ENCODE results near the gene SIDT2. TPM values are rescaled to one million over a fixed set of nuclear protein-coding genes. Genes with fewer than 3 reads are reported as not detected.

The SIDT2 gene
- total RNA-seq, 2 experiments from 2014 or later, result 21.5 to 26.0 TPM

DNA sequence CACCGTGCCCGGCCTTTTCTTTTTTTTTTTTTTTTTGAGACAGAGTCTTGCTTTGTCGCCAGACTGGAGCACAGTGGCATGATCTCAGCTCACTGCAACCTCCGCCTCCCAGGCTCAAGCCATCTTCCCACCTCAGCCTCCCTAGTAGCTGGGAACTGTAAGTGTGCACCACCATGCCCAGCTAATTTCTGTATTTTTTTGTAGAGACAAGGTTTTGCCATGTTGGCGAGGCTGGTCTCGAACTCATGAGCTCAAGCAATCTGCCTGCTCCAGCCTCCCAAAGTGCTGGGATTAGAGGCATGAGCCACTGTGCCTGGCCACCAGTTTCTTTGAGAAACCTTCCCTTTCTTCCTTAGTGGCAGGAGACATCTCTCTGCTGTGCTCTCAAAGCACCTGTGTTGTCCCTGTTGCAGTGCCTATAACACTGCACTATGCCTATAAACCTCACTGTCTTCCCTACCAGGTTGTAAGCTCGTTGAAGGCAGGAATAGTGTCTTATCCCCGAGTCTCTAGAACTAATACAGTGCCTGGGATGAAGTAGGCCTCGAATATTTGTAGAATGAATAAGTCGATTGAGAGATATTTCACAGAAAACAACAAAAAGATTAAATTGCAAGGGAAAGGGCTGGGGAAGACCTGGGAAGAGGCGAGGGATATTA lies 34.3 kb downstream of the SIDT2 start:
- CTCF ChIA-PET, result interaction anchor here (1.0 to 1.2 kb wide), 3 partner anchors 9 to 16 kb away, joined by 3 read pairs; no protein-coding TSS in a partner anchor
- no peak for DNase-seq
- no peaks in the 10 kb centered on the region for H3K9me3 Mint-ChIP-seq
- POLR2A ChIA-PET, result no interaction called here
- H3K27ac Mint-ChIP-seq, result no peak overlapping the region
- H3K27me3 Mint-ChIP-seq, result no peaks in the 10 kb centered on the region
- intact Hi-C loops (cut with micrococcal nuclease), result no loop called here
- peaks cover 7% of the 10 kb centered on the region for H3K4me1 Mint-ChIP-seq (ENCODE audit: low read depth)
- H3K36me3 Mint-ChIP-seq, result peaks cover 45% of the 10 kb centered on the region
- H3K4me3 Mint-ChIP-seq, result no peak overlapping the region

DNA sequence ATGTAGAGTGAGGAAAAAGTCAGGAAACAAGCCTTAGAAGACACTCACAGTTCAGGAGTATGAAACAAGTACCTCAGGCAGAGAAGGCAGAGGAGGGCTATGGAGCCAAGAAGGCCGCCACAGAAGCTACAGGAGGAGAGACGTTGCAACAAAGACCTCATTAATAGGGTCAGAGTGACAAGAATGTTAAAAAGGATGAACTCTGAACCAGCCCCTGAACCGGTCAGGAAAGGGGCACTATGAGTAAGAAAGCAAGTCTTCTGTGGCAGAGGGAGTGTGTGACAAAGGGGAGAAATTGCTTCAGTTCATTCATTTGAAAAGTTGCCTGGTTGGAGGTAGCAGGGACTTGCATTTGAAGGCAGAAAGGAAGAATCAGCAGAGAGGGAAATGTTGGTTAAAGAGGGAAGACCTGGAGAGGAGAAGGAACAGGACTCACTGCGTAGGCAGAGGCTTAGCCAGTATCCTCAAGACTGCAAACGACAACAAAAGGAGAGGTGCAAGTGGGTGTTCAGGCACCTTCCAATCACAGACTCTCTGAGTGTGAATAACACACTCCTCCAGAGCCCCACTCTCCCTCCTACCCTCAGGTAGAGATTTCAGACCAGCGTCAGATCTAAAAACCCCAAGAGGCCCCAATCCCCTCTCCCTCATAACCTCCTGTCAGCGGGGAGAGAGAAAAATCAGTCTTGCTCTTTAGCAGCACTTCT lies 36.0 kb downstream of the SIDT2 start:
- H3K27me3 Mint-ChIP-seq, result no peaks in the 10 kb centered on the region
- peak overlapping the region; percentile 36 for H3K27ac Mint-ChIP-seq
- H3K9me3 Mint-ChIP-seq, result no peaks in the 10 kb centered on the region
- ChIA-PET POLR2A (no interaction called here), CTCF (no interaction called here)
- H3K4me3 Mint-ChIP-seq, result no peak overlapping the region
- intact Hi-C loops (cut with micrococcal nuclease), result no loop called here
- no peak for DNase-seq
- peaks cover 61% of the 10 kb centered on the region for H3K36me3 Mint-ChIP-seq
- peaks cover 7% of the 10 kb centered on the region for H3K4me1 Mint-ChIP-seq (ENCODE audit: low read depth)

DNA sequence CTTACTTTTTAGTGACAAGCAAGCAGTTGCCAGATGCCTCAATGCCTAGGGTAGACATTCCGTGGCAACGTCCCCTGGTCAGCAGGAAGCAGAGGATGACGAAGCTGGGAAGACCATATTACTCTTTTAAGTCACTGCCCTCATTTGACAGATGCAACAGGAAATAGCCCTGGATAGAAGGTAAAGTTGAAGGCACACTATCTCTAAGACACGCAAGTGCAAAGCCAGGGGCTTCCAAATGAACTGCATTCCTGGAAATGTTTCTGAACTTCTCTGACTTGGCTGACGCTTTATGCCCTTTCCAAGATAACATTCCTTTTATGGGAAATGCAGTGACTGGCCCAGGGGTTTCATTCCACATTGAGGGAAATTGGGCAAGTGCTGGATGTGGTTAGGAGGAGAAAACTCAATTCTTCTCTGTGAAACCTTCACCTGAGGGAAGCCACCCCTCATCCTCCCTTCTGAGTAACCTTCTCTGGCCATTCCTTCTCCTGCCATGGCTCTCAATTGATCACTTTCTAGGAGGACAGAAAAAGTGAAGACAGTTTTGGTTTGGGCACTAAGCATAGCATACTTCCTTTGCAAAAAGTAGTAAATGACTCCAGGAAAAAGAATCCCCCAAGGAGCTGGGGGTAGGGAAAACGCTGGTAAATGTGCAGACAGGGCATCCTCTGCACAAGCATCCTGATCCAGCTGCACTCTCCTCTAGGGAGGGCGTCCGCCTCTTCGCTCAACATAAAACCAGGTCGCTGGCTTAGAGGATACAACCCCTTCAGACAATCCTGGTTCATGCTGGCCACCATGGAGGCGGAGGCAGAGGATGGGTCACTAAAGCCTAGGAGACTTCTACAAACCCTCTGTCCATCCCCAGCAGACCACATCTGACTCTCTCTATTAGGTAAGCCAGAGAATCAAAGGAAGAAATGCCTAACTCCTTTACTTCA lies 38.9 kb downstream of the SIDT2 start:
- Mint-ChIP-seq H3K4me3 (no peak overlapping the region), H3K9me3 (no peaks in the 10 kb centered on the region), H3K27me3 (no peaks in the 10 kb centered on the region), H3K27ac (peak overlapping the region; percentile 72), H3K4me1 (ENCODE audit: low read depth) (peaks cover 7% of the 10 kb centered on the region), H3K36me3 (peaks cover 61% of the 10 kb centered on the region)
- ChIA-PET POLR2A (no interaction called here), CTCF (interaction anchor here (0.8 to 2.1 kb wide), 2 partner anchors 9 kb away, joined by 3 to 13 read pairs; no protein-coding TSS in a partner anchor)
- intact Hi-C loops (cut with micrococcal nuclease), result no loop called here
- DNase-seq, result no peak

DNA sequence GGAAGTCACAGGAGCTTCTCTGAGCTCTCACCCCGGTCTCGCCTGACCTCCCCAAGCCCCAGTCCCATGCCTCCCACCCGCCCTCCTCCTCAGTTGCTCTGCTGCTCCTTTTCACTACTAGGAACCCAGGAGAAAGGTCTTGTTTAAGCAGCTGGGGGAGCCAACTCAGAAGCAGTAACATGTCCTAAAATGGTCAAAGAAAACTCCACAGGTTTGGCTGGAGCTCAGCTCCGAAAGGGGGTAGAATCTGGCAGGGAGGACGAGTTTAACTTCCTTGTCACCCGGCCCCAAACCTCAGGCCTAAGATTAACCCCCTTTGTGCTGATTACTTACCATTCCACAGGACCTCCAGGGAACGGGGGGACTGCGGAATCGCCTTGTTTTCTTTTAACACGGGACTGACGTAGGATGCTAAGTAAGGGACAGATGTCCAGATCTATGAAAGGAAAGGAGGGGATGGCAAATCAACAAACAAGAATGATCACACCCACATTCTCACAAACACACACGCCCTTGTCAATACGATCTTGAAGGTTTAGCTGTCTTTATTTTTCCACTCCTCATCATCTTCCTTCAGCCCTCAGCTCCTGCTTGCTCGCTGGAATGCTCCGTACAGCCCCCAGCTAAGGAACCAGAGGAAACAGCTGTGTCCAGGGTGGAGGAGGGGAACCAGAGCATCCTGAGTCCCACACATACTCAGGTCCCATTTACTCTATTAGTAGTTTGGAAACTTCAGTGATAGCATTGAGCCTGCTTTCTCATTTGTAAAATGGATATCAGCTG lies 39.8 kb downstream of the SIDT2 start:
- POLR2A ChIA-PET, result interaction anchor here (0.6 kb wide), 1 partner anchor 8 kb away, joined by 3 read pairs; no protein-coding TSS in a partner anchor
- Mint-ChIP-seq H3K4me3 (no peak overlapping the region), H3K36me3 (peaks cover 58% of the 10 kb centered on the region), H3K4me1 (ENCODE audit: low read depth) (peaks cover 7% of the 10 kb centered on the region), H3K9me3 (no peaks in the 10 kb centered on the region), H3K27me3 (no peaks in the 10 kb centered on the region), H3K27ac (no peak overlapping the region)
- CTCF ChIA-PET, result interaction anchor here (0.8 to 0.9 kb wide), 2 partner anchors 8 to 21 kb away, joined by 3 read pairs; no protein-coding TSS in a partner anchor
- no peak for DNase-seq
- intact Hi-C loops (cut with micrococcal nuclease), result no loop called here

DNA sequence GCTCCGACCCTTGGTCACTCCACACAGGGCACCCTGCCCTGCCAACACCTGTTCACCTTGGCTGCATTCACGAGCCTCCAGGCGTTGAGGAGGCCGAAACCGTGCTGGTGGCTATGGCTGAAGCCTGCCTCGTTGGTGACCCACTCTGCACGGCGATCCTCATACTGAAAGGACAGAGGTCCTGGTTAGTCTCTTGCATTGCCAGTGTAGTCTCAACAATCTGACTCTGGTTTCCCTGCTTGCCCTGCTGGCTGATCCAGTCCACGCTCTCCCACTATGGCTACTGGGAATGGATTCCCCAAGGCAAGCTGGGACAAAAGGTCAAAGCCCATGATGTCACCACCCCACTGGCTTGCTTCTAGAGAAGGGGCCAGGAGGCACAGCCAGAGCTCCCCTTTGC lies 40.5 kb downstream of the SIDT2 start:
- no peak overlapping the region for H3K4me3 Mint-ChIP-seq
- ChIA-PET POLR2A (interaction anchor here (0.6 kb wide), 1 partner anchor 8 kb away, joined by 3 read pairs; no protein-coding TSS in a partner anchor), CTCF (interaction anchor here (0.9 kb wide), 1 partner anchor 22 kb away, joined by 3 read pairs; no protein-coding TSS in a partner anchor)
- H3K9me3 Mint-ChIP-seq, result no peaks in the 10 kb centered on the region
- H3K4me1 Mint-ChIP-seq (ENCODE audit: low read depth), result peaks cover 7% of the 10 kb centered on the region
- no peak for DNase-seq
- peaks cover 59% of the 10 kb centered on the region for H3K36me3 Mint-ChIP-seq
- no peaks in the 10 kb centered on the region for H3K27me3 Mint-ChIP-seq
- intact Hi-C loops (cut with micrococcal nuclease), result no loop called here
- H3K27ac Mint-ChIP-seq, result no peak overlapping the region

DNA sequence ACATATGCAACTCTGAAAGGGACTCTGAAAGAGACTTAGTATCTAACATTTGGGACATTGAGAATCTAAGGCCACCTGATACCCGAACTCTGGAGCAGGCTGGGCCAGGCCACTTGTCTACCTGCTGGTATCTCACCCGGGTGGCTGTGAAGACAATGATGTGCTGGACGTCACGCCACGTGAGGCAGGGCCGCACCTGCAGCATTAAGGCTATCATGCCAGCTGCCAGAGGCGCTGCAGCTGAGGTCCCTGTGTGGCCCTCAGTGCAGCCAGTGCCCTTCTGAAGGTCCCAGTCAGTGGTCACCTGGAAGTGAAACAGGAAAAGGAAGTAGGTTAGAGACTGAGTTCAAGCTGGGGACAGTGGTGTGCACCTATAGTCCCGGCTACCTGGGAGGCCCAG lies 40.9 kb downstream of the SIDT2 start:
- CTCF ChIA-PET, result no interaction called here
- Mint-ChIP-seq H3K27me3 (no peaks in the 10 kb centered on the region), H3K4me3 (no peak overlapping the region), H3K4me1 (ENCODE audit: low read depth) (peaks cover 6% of the 10 kb centered on the region), H3K36me3 (peaks cover 60% of the 10 kb centered on the region), H3K9me3 (no peaks in the 10 kb centered on the region), H3K27ac (no peak overlapping the region)
- intact Hi-C loops (cut with micrococcal nuclease), result no loop called here
- no peak for DNase-seq
- POLR2A ChIA-PET, result interaction anchor here (0.6 kb wide), 1 partner anchor 9 kb away, joined by 3 read pairs; no protein-coding TSS in a partner anchor

DNA sequence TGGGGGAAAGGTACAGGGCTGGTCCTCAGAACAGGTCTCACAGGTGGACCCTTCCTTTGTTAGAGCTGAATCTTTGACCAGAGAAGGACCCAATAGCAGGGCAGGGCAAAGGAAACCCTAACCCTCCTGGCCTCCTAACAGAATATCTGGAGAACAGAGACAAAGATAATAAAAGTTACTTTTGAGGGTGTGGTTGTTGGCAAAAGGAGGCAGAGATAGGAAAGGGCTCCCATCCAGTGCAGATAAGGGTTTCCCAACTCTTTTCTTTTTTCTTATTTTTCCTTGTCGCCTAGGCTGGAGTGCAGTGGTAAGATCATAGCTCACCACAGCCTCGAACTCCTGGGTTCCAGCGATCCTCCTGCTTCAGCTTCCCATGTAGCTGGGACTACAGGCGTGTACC lies 41.5 kb downstream of the SIDT2 start:
- H3K9me3 Mint-ChIP-seq, result no peaks in the 10 kb centered on the region
- no peak overlapping the region for H3K4me3 Mint-ChIP-seq
- H3K27ac Mint-ChIP-seq, result no peak overlapping the region
- H3K27me3 Mint-ChIP-seq, result no peaks in the 10 kb centered on the region
- CTCF ChIA-PET, result interaction anchor here (0.8 to 1.0 kb wide), 2 partner anchors 10 to 106 kb away, joined by 3 to 5 read pairs; no protein-coding TSS in a partner anchor
- H3K36me3 Mint-ChIP-seq, result peaks cover 60% of the 10 kb centered on the region
- DNase-seq, result no peak
- POLR2A ChIA-PET, result no interaction called here
- H3K4me1 Mint-ChIP-seq (ENCODE audit: low read depth), result peaks cover 5% of the 10 kb centered on the region
- intact Hi-C loops (cut with micrococcal nuclease), result no loop called here

DNA sequence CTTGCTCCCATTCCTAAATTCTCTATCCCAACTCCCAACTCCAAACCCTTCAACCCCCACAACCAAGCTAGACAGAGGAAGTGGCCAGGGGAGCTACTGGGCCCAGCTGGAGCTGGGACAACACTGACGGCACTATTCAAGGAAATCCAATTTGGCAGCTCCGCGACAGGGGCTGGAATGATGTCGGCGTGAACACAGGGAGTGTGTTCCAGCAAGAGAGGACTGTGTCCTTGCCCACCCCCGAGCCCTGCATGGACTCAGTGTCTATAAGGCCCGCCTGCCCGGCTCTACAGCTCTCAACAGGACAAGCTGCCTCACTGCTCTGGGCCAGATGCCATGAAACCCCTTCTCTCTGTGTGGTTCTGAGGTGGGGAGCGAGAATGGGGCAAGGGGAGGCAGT lies 42.0 kb downstream of the SIDT2 start:
- Mint-ChIP-seq H3K4me3 (no peak overlapping the region), H3K9me3 (no peaks in the 10 kb centered on the region), H3K4me1 (ENCODE audit: low read depth) (peaks cover 5% of the 10 kb centered on the region), H3K27ac (no peak overlapping the region), H3K36me3 (peaks cover 66% of the 10 kb centered on the region), H3K27me3 (no peaks in the 10 kb centered on the region)
- POLR2A ChIA-PET, result no interaction called here
- intact Hi-C loops (cut with micrococcal nuclease), result no loop called here
- CTCF ChIA-PET, result interaction anchor here (0.8 to 1.0 kb wide), 3 partner anchors 9 to 106 kb away, joined by 3 to 5 read pairs (median 4); no protein-coding TSS in a partner anchor
- no peak for DNase-seq

DNA sequence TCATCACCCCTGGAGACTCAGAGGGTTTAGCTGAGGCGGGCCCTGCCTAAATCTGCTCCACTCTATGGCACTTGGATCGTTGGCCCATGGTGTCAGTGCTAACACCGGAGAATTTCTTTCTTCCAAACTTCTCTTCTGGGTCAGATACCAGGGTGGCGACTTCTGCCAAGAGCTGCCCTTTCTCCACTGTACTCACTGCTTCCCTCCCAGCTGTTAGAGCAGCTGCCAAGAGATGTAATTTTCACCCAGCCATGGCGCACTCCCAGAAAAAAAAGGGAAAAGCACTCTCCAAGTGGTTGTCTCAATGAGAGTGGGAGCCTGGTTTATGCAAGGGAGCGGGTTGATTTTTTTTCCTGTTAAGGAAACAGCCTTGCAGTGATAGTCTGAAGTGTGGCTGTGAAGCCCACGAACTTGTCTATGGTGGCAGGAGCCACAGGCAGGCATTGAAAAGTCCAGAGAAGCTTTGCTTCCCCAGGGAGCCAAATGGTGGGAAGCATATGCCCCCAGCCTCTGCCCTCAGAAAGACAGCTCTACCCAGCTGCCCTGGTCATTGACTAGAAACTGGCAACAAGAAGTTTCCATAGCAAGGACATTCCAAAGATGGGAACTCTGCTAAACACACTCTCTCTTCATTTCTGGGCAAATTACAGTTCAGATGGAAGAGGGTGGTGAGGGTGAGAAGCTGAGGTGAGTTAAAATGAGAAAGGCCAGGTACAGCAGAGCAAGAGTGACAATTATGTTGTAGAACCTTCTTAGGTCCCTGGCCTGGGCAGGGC lies 42.6 kb downstream of the SIDT2 start:
- Mint-ChIP-seq H3K27me3 (no peaks in the 10 kb centered on the region), H3K4me3 (no peak overlapping the region), H3K4me1 (ENCODE audit: low read depth) (peaks cover 5% of the 10 kb centered on the region), H3K9me3 (no peaks in the 10 kb centered on the region), H3K27ac (no peak overlapping the region), H3K36me3 (peaks cover 65% of the 10 kb centered on the region)
- intact Hi-C loops (cut with micrococcal nuclease), result no loop called here
- ChIA-PET CTCF (interaction anchor here (0.5 to 1.7 kb wide), 6 partner anchors 9 to 431 kb away, joined by 3 to 6 read pairs (median 4); partner anchors contain the start of gene APOA5), POLR2A (no interaction called here)
- no peak for DNase-seq

DNA sequence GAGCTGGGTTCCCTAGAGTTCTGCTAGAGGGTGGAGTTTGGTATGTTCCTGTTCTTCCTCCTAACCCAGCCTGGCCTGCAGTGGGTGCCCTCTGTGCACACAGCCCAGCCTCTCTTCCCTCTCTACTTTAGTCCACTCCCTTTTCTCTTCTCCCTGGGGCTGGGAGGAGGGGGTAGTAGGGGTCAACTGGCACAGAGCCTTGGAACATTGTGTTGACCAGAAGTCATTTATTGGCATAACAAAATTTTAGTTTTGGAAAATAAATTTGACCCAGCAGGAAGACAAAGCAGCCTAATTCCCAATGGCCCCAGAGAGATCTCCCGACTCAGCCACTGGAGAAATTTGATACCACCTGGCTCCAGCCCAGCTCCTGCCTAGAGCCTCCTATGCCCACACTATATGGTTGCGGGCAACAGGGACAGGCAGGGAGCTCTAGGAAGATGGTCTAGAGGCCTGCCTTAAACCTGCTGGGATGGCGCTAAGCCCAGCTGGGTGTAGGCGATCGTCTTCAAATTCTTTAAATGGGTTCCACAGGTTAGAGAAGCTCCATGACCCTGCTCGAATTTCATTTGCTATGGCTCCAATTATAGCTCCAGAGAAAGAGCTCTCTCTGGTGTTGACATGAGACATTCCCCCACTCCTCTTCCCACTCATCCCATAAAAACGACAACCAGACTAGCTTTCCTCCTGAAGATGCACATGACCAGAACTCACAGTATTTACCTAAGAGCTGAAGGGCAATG lies 43.4 kb downstream of the SIDT2 start:
- Mint-ChIP-seq H3K27ac (peak overlapping the region; percentile 2), H3K4me1 (ENCODE audit: low read depth) (peaks cover 10% of the 10 kb centered on the region), H3K4me3 (no peak overlapping the region), H3K36me3 (peaks cover 66% of the 10 kb centered on the region), H3K27me3 (no peaks in the 10 kb centered on the region), H3K9me3 (no peaks in the 10 kb centered on the region)
- POLR2A ChIA-PET, result interaction anchor here (0.6 kb wide), 1 partner anchor 452 kb away, joined by 3 read pairs; no protein-coding TSS in a partner anchor
- no peak for DNase-seq
- CTCF ChIA-PET, result interaction anchor here (0.5 to 1.7 kb wide), 8 partner anchors 8 to 458 kb away, joined by 3 to 6 read pairs (median 3); partner anchors contain the start of genes APOA5, PCSK7 and RNF214
- intact Hi-C loops (cut with micrococcal nuclease), result no loop called here

Data from activated CD4-positive, alpha-beta memory T cell treated with anti-CD3 and anti-CD28 coated beads for 36 hours (primary cell).